ENCODE measurements around the gene RAD23A. TPM values are rescaled to one million over a fixed set of nuclear protein-coding genes. Genes with fewer than 3 reads are reported as not detected.

The RAD23A gene
- total and polyA plus RNA-seq, 8 donors = 65.3 to 118 (median 75.6) TPM

- DNase-seq = no peak
- H3K27me3 ChIP-seq = peaks cover 0 to 12% of the 10 kb centered on the region in 2 donors
- ATAC-seq = no peak
- TF ChIP-seq, protein P1, sequence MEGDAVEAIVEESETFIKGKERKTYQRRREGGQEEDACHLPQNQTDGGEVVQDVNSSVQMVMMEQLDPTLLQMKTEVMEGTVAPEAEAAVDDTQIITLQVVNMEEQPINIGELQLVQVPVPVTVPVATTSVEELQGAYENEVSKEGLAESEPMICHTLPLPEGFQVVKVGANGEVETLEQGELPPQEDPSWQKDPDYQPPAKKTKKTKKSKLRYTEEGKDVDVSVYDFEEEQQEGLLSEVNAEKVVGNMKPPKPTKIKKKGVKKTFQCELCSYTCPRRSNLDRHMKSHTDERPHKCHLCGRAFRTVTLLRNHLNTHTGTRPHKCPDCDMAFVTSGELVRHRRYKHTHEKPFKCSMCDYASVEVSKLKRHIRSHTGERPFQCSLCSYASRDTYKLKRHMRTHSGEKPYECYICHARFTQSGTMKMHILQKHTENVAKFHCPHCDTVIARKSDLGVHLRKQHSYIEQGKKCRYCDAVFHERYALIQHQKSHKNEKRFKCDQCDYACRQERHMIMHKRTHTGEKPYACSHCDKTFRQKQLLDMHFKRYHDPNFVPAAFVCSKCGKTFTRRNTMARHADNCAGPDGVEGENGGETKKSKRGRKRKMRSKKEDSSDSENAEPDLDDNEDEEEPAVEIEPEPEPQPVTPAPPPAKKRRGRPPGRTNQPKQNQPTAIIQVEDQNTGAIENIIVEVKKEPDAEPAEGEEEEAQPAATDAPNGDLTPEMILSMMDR (IDR thresholded peaks at IDR 0.05) = no peak
- peaks cover 0 to 21% of the 10 kb centered on the region in 2 donors for H3K4me1 ChIP-seq
- intact Hi-C loops (cut with DNase I) = loop anchor here (5.0 to 10.0 kb wide), 2 partner anchors 106 to 108 kb away; no protein-coding TSS in a partner anchor
- H3K4me3 ChIP-seq = no peak overlapping the region
- no peaks in the 10 kb centered on the region for H3K36me3 ChIP-seq
- H3K9me3 ChIP-seq = no peaks in the 10 kb centered on the region
- no peak overlapping the region for H3K27ac ChIP-seq
Observed at GRCh38 chr19:12986726-12987125, 41.1 kb downstream of the RAD23A start.

DNA sequence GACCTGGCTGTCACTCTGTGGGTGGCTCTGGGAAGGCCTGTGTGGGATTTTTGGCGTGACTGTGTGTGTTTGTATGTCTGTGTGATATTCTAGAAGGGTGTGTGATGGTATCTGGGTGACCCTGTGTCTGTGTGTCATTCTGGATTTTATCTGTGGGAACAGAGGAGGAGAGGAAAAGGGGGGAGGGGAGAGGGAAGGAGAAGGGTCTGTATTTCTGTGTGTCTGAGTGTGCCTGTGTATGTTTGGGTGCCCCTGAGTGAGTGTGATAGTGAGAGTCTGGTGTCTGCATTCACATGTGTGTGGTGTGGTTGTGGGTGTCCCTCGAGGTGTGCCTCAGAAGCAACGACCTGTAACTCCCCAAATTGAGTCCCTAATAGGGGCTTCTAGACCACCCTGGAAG is 41.5 kb downstream of the RAD23A start:
- Histone ChIP-seq H3K9me3 (no peaks in the 10 kb centered on the region), H3K4me1 (peaks cover 0 to 21% of the 10 kb centered on the region in 2 donors), H3K27ac (no peak overlapping the region), H3K36me3 (no peaks in the 10 kb centered on the region), H3K27me3 (peaks cover 0 to 10% of the 10 kb centered on the region in 2 donors), H3K4me3 (no peak overlapping the region)
- DNase-seq (no peak), ATAC-seq (no peak)
- intact Hi-C loops (cut with DNase I) = loop anchor here (5.0 to 10.0 kb wide), 2 partner anchors 105 to 108 kb away; no protein-coding TSS in a partner anchor
- TF ChIP-seq, protein P1 (IDR thresholded peaks at IDR 0.05) = no peak

DNA sequence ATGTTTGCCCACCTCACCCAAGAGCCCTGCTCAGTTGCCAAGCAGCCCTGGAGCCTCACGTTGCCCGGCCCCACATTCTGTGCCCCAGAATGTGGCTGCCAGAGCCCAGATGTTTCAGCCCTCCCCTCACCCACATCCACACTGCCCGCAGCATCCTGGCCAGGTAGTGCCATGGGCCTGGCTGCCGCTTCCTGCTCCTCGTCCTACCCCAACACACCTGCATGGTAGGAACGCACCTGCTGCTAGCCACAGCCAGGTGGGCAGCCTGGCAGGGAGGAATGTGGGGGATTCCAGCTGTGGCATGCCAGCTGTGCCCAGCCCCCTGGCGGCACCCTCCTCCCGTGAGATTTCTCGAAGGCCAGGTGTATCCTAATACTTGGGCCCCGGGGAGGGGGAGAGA is 42.1 kb downstream of the RAD23A start:
- Histone ChIP-seq H3K27me3 (peaks cover 0 to 4% of the 10 kb centered on the region in 2 donors), H3K4me3 (no peak overlapping the region), H3K9me3 (no peaks in the 10 kb centered on the region), H3K27ac (no peak overlapping the region), H3K36me3 (no peaks in the 10 kb centered on the region), H3K4me1 (peaks cover 0 to 20% of the 10 kb centered on the region in 2 donors)
- no peak for DNase-seq
- TF ChIP-seq, protein P1 (IDR thresholded peaks at IDR 0.05) = no peak
- intact Hi-C loops (cut with DNase I) = loop anchor here (5.0 to 10.0 kb wide), 2 partner anchors 105 to 107 kb away; no protein-coding TSS in a partner anchor
- ATAC-seq = no peak

DNA sequence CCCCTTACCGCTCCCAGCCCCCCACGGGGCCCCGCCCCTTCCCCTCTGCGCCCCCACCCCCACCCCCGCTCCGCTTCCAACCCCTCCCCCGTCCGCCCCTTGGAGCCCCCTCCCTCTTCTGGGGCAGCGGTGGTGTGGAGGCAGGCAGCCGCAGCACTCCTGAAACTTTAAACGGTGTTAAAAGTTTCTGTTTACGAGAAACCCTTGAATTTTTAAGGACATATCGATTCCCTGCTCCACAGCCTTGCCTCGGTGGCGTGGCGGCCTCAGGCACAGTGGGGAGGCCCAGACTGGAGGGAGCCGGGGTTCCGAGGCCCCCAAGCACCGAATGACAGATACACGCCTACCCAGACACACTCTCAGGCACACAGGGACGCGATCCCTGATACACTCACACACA is 44.8 kb downstream of the RAD23A start:
- intact Hi-C loops (cut with DNase I) = loop anchor here in 1 of 2 donors (10.0 kb wide), 1 partner anchor 64 kb away; no protein-coding TSS in a partner anchor
- Histone ChIP-seq H3K4me1 (peaks cover 0 to 3% of the 10 kb centered on the region in 2 donors), H3K36me3 (no peaks in the 10 kb centered on the region), H3K9me3 (no peaks in the 10 kb centered on the region), H3K4me3 (no peak overlapping the region), H3K27me3 (peaks cover 0 to 7% of the 10 kb centered on the region in 2 donors), H3K27ac (no peak overlapping the region)
- ATAC-seq = no peak
- TF ChIP-seq, protein P1 (IDR thresholded peaks at IDR 0.05) = no peak
- DNase-seq = no peak

- H3K36me3 ChIP-seq = no peaks in the 10 kb centered on the region
- DNase-seq (no peak), ATAC-seq (no peak)
- intact Hi-C loops (cut with DNase I) = loop anchor here in 1 of 2 donors (10.0 kb wide), 1 partner anchor 64 kb away; no protein-coding TSS in a partner anchor
- peaks cover 0 to 3% of the 10 kb centered on the region in 2 donors for H3K4me1 ChIP-seq
- no peaks in the 10 kb centered on the region for H3K9me3 ChIP-seq
- H3K27ac ChIP-seq = no peak overlapping the region
- H3K4me3 ChIP-seq = no peak overlapping the region
- TF ChIP-seq, protein P1 (IDR thresholded peaks at IDR 0.05) = no peak
- peaks cover 0 to 8% of the 10 kb centered on the region in 2 donors for H3K27me3 ChIP-seq
Observed at GRCh38 chr19:12990853-12991252, 45.2 kb downstream of the RAD23A start.

Data from left lung (tissue), 10 donors.